Pancreas (tissue), 10 donors: Measurements from ENCODE around the gene MLPH. TPM values are rescaled to one million over a fixed set of nuclear protein-coding genes. Genes with fewer than 3 reads are reported as not detected.
A peak's percentile ranks its signal among the peaks of the same experiment; 100 is the strongest.

ENCODE experiments used
- ATAC-seq, 4 donors: fragments of 200-7000 bp; cut with Tn5 transposase; one replicate each; pipeline versions ENCODE4 v1.8.0 to v1.9.1; 2020; ENCODE audit warnings: mild to moderate bottlenecking in 4 of 4, moderate library complexity in 4 of 4
- DNase-seq, 6 donors: peaks; one replicate each; pipeline ENCODE4 v3.0.0-alpha.2; 2020
- FAIRE-seq: peaks from 2 replicates; lab custom pipeline; 2012; peaks lifted over from hg19 to GRCh38; lab: Jason Lieb, UNC
- H3K27ac ChIP-seq, 4 donors: fragments of 200-600 bp; sonication (generic); 1 replicate in 3 of 4; 2 replicates in 1 of 4; pipeline versions ENCODE4 v1.5.0 to v1.8.0; 2020
- H3K27me3 ChIP-seq, 4 donors: fragments of 200-600 bp; one replicate each; pipeline ENCODE4 v1.8.0; 2021
- H3K36me3 ChIP-seq, 3 donors: fragments of 200-600 bp; sonication (generic) in 1 of 3; one replicate each; pipeline versions ENCODE4 v1.5.0 to v1.8.0; 2020 to 2021
- H3K4me1 ChIP-seq, 3 donors: fragments of 200-600 bp; one replicate each; pipeline ENCODE4 v1.8.0; 2021
- H3K4me3 ChIP-seq, 4 donors: fragments of 200-600 bp; sonication (generic) in 2 of 4; one replicate each; pipeline versions ENCODE4 v1.5.0 to v1.8.0; 2020 to 2021
- H3K9me3 ChIP-seq, 4 donors: fragments of 200-600 bp; one replicate each; pipeline ENCODE4 v1.8.0; 2021
- CTCF ChIP-seq, 4 donors: fragments of 200-600 bp; sonication (generic) in 3 of 4; IDR thresholded peaks; one replicate each; pipeline versions ENCODE4 v1.5.0 to v1.8.0; 2021; ENCODE audit warnings: antibody characterized with exemption in 4 of 4
- WGBS, 2 donors: extraction: QIAGEN DNeasy Blood & Tissue Kit; methylation state at CpG; one replicate each; pipeline ENCODE4 v1.1.7; 2013; 5-methylcytosine and 5-hydroxymethylcytosine counted together
- intact Hi-C, 3 donors: fragments of 100-400 bp; cut with DNase I; formaldehyde crosslinking; loops; one replicate each; pipeline versions ENCODE4 v1.11.1 to v1.14.2; 2022
- polyA plus RNA-seq, 2 donors: library from polyadenylated mRNA; stranded (reverse); fragments of 200-250 nt; gene quantifications; one replicate each; pipeline ENCODE4 v1.2.3, GENCODE V29; 2013
- total RNA-seq, 6 donors: library from RNA; stranded (reverse); fragmentation: NEBNext Ultra II Directional in 4 of 6; extraction: Animal tissue kit (Norgen Biotek cat#: 25700) in 4 of 6; gene quantifications; one replicate each; pipeline versions ENCODE4 v1.2.1 to v1.2.4, GENCODE V29; 2021 to 2023
- donor health status: healthy with polysubstance abuse.
- donor health status: DM: no; HTN: no; CAD: no; lungs with moderate emphysema.
- donor health status: DM: no; HTN: no; CAD: no.
- donor health status: control.
- donor health status: control.
- donor health status: Bipolar disorder and iron deficiency.
- donor health status: DM: yes; HTN: yes; CAD: no.
- donor health status: DM: no; HTN: no; CAD: no.
- donor health status: DM: no; HTN: no; CAD: no.
- donor health status: DM: yes; HTN: yes; CAD: no.

The MLPH gene
- total and polyA plus RNA-seq, 8 donors = 6.2 to 45.2 (median 19.3) TPM

DNA sequence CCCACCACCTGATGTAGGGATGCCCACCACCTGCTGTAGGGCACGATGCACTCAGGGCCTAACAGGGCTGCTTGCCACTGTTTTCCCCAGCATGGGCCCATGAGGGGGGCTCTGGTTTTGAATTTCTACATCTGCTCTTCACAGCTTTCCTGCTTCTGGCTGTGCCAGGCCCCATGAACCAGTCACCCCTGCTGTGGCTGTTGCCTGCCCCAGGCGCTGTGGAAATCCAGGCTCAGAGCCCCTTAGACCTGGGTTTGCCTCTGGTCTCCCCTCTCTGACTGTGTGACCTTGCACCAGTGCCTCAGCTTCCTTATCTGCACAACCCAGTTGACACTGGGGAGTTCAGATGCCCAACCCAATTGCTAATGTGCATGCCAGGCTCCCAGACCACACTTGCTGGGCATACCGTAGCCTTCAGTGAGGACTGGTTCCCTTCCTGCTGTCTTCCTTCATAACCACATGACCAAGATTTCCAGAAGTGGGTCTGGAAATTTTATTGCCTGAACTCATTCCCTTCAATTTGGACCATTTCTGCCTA, 6.0 kb upstream of the MLPH start:
- ATAC-seq (no peak), DNase-seq (no peak), FAIRE-seq (no peak)
- no peaks in the 10 kb centered on the region for H3K36me3 ChIP-seq
- H3K27me3 ChIP-seq = no peaks in the 10 kb centered on the region
- intact Hi-C loops = no loop called here
- no peak overlapping the region for H3K27ac ChIP-seq
- peaks cover 12 to 32% (median 26%) of the 10 kb centered on the region in 3 donors for H3K4me1 ChIP-seq
- no peaks in the 10 kb centered on the region for H3K9me3 ChIP-seq
- TF ChIP-seq CTCF (IDR thresholded peaks at IDR 0.05) = no peak
- H3K4me3 ChIP-seq = no peak overlapping the region
- 94 to 96% methylated on average over 3 of the region's 3 CpGs for WGBS, 2 donors

GRCh38 chr2:237482485-237482884, 4.6 kb upstream of the MLPH start:
- H3K27ac ChIP-seq = peak overlapping the region in 3 of 4 donors; percentile 12 to 67 (median 47)
- H3K27me3 ChIP-seq = no peaks in the 10 kb centered on the region
- DNase-seq = peak in 5 of 6 donors; percentile 82 to 91 (median 88)
- H3K4me1 ChIP-seq = peaks cover 12 to 29% (median 20%) of the 10 kb centered on the region in 3 donors
- TF ChIP-seq CTCF (IDR thresholded peaks at IDR 0.05) = no peak
- H3K36me3 ChIP-seq = no peaks in the 10 kb centered on the region
- no peaks in the 10 kb centered on the region for H3K9me3 ChIP-seq
- H3K4me3 ChIP-seq = peak overlapping the region in 1 of 4 donors; percentile 3
- peak; percentile 84 to 89 (median 87) for ATAC-seq
- FAIRE-seq = no peak
- intact Hi-C loops = no loop called here
- WGBS, 2 donors = 14 to 21% methylated on average over 6 of the region's 6 CpGs

- peak; percentile 24 to 68 (median 46) for ATAC-seq
Observed at GRCh38 chr2:237483018-237483731, 3.9 kb upstream of the MLPH start.

GRCh38 chr2:237485304-237485703, 1.7 kb upstream of the MLPH start:
- intact Hi-C loops = no loop called here
- DNase-seq (no peak), ATAC-seq (no peak), FAIRE-seq (no peak)
- no peak overlapping the region for H3K4me3 ChIP-seq
- H3K27ac ChIP-seq = no peak overlapping the region
- no peaks in the 10 kb centered on the region for H3K27me3 ChIP-seq
- 92 to 100% methylated on average over 1 of the region's 1 CpG for WGBS, 2 donors
- peaks cover 20 to 29% (median 22%) of the 10 kb centered on the region in 3 donors for H3K4me1 ChIP-seq
- H3K9me3 ChIP-seq = no peaks in the 10 kb centered on the region
- TF ChIP-seq CTCF (IDR thresholded peaks at IDR 0.05) = no peak
- no peaks in the 10 kb centered on the region for H3K36me3 ChIP-seq

More at GRCh38 chr2:237483018-237483731, 3.9 kb upstream of the MLPH start:
- Histone ChIP-seq H3K36me3 (no peaks in the 10 kb centered on the region), H3K4me3 (no peak overlapping the region), H3K27ac (peak overlapping the region in 3 of 4 donors; percentile 12 to 67 (median 47)), H3K27me3 (no peaks in the 10 kb centered on the region), H3K4me1 (peaks cover 12 to 29% (median 20%) of the 10 kb centered on the region in 3 donors), H3K9me3 (no peaks in the 10 kb centered on the region)
- WGBS, 2 donors = 60 to 72% methylated on average over 9 of the region's 9 CpGs
- no peak for TF ChIP-seq CTCF (IDR thresholded peaks at IDR 0.05)
- DNase-seq (peak in 1 of 6 donors; percentile 66), FAIRE-seq (no peak)
- intact Hi-C loops = no loop called here

DNA sequence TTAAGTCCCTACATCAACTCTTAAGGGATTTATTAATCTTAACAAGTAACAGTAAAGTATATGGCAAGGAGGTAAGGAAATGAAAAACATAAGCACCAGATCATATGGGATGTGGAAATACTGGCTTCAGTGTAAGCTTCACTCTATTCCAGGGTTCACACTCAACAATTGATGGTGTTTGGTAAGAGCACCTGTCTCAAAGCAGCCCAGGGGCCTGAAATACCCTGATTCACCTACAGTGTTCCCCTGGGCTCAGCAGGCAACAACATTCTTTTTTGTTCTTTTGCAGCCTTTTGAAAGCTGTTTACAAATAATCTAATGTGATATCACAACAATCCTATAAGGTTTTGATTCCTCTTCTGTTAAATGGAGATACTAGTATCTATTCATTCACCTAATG, 1.2 kb upstream of the MLPH start:
- Histone ChIP-seq H3K9me3 (no peaks in the 10 kb centered on the region), H3K4me3 (no peak overlapping the region), H3K27ac (no peak overlapping the region), H3K4me1 (peaks cover 22 to 29% (median 22%) of the 10 kb centered on the region in 3 donors), H3K36me3 (no peaks in the 10 kb centered on the region), H3K27me3 (no peaks in the 10 kb centered on the region)
- intact Hi-C loops = no loop called here
- FAIRE-seq (no peak), DNase-seq (no peak), ATAC-seq (no peak)
- no peak for TF ChIP-seq CTCF (IDR thresholded peaks at IDR 0.05)
